CD4-positive, alpha-beta T cell (primary cell): ENCODE measurements around the gene SHROOM1. TPM values are rescaled to one million over a fixed set of nuclear protein-coding genes. Genes with fewer than 3 reads are reported as not detected.
"Not testable (repeated sequence)": the region's sequence is repeated elsewhere in the genome, so short reads cannot be mapped to it uniquely, and the experiment has no call there.

Experiments used
- ATAC-seq: fragments of 200-7000 bp; cut with Tn5 transposase; one replicate; pipeline ENCODE4 v1.10.0; 2022; ENCODE audit warnings: mild to moderate bottlenecking; ENCODE audit not compliant: poor library complexity
- CTCF ChIA-PET: fragments of 350-600 bp; sonication (Branson Sonifier 250); formaldehyde crosslinking; loops from one replicate; lab custom pipeline; 2021; ENCODE audit warnings: antibody characterized with exemption, inconsistent platforms; lab: Charles Lee
- POLR2A ChIA-PET: fragments of 350-600 bp; sonication (Branson Sonifier 250); formaldehyde crosslinking; loops from one replicate; lab custom pipeline; 2021; ENCODE audit warnings: antibody characterized with exemption, inconsistent platforms; lab: Charles Lee
- DNase-seq, 14 experiments: peaks; one replicate each; pipeline ENCODE4 v3.0.0-alpha.2; 2013 to 2020; ENCODE audit warnings: mixed read lengths in 2 of 14
- H3K27ac ChIP-seq, 2 donors: one replicate each; pipeline versions ENCODE4 v1.5.1 to v1.7.0; 2013; ENCODE audit warnings: low read length in 2 of 2, low read depth in 1 of 2, mild to moderate bottlenecking in 1 of 2
- H3K27me3 ChIP-seq, 2 experiments: 1 replicate in 1 of 2; 2 replicates in 1 of 2; pipeline versions ENCODE4 v1.6.1 to v1.7.0; 2013; ENCODE audit warnings: low read length in 2 of 2, control low read depth in 1 of 2, mild to moderate bottlenecking in 1 of 2, moderate library complexity in 1 of 2; ENCODE audit not compliant: insufficient read depth in 2 of 2, control insufficient read depth in 1 of 2
- H3K36me3 ChIP-seq: one replicate; pipeline ENCODE4 v1.6.1; 2013; ENCODE audit warnings: low read length, control low read depth; ENCODE audit not compliant: insufficient read depth
- H3K4me1 ChIP-seq: one replicate; pipeline ENCODE4 v1.6.1; 2013; ENCODE audit warnings: low read length, control low read depth; ENCODE audit not compliant: insufficient read depth
- H3K4me3 ChIP-seq: one replicate; pipeline ENCODE4 v1.5.1; 2013; ENCODE audit warnings: mild to moderate bottlenecking, low read length, moderate library complexity
- H3K9me3 ChIP-seq, 2 experiments: 1 replicate in 1 of 2; 2 replicates in 1 of 2; pipeline versions ENCODE4 v1.6.1 to v1.7.0; 2013; ENCODE audit warnings: low read length in 2 of 2, mild to moderate bottlenecking in 2 of 2, control low read depth in 1 of 2, moderate library complexity in 1 of 2; ENCODE audit not compliant: control insufficient read depth in 1 of 2, insufficient read depth in 1 of 2
- H3K27ac Mint-ChIP-seq: one replicate; pipeline ENCODE4 v1.8.0; 2020; ENCODE audit warnings: mixed read lengths
- H3K27me3 Mint-ChIP-seq: one replicate; pipeline ENCODE4 v1.8.0; 2021; ENCODE audit warnings: mixed read lengths
- H3K36me3 Mint-ChIP-seq: one replicate; pipeline ENCODE4 v1.8.0; 2021; ENCODE audit warnings: low read depth, mixed read lengths
- H3K4me1 Mint-ChIP-seq: one replicate; pipeline ENCODE4 v1.8.0; 2021; ENCODE audit warnings: low read depth, mixed read lengths
- H3K4me3 Mint-ChIP-seq: one replicate; pipeline ENCODE4 v1.8.0; 2020; ENCODE audit warnings: mild to moderate bottlenecking, mixed read lengths
- H3K9me3 Mint-ChIP-seq: one replicate; pipeline ENCODE4 v1.8.0; 2020; ENCODE audit warnings: mixed read lengths
- CTCF ChIP-seq: fragments of 200-600 bp; IDR thresholded peaks from one replicate; pipeline ENCODE4 v1.8.0; 2022; ENCODE audit warnings: antibody characterized with exemption, mild to moderate bottlenecking
- intact Hi-C, 2 experiments: fragments of 100-400 bp; cut with DNase I in 1 of 2; cut with micrococcal nuclease in 1 of 2; formaldehyde crosslinking; loops; one replicate each; pipeline versions ENCODE4 v1.15.1 to v1.9.0; 2023 to 2025; cut with DNase I, micrococcal nuclease
- total RNA-seq, 174 experiments: library from RNA in 2 of 174; stranded (reverse) in 2 of 174; gene quantifications; one replicate each; pipeline ENCODE4 v1.2.3 and lab custom pipeline; 2021 to 2026

The SHROOM1 gene
- total RNA-seq, 2 experiments from 2014 or later = 0.59 TPM; not detected in 1

- H3K9me3 ChIP-seq = no peaks in the 10 kb centered on the region
- no peak for TF ChIP-seq CTCF
- ATAC-seq (no peak), DNase-seq (no peak)
- H3K4me1 ChIP-seq = no peaks in the 10 kb centered on the region
- ChIA-PET CTCF (no interaction called here), POLR2A (interaction anchor here (0.7 to 1.5 kb wide), 2 partner anchors 10 to 23 kb away, joined by 3 to 4 read pairs; partner anchors contain the start of genes GDF9 and UQCRQ)
- Mint-ChIP-seq H3K9me3 (no peaks in the 10 kb centered on the region), H3K36me3 (no peaks in the 10 kb centered on the region), H3K27me3 (peaks cover 9% of the 10 kb centered on the region), H3K27ac (no peak overlapping the region), H3K4me3 (no peak overlapping the region), H3K4me1 (no peaks in the 10 kb centered on the region)
- intact Hi-C loops = no loop called here
- H3K27ac ChIP-seq = no peak overlapping the region
- no peaks in the 10 kb centered on the region for H3K36me3 ChIP-seq
- no peak overlapping the region for H3K4me3 ChIP-seq
- H3K27me3 ChIP-seq = no peaks in the 10 kb centered on the region
Measured at GRCh38 chr5:132856011-132856410, 25.6 kb upstream of the SHROOM1 start.

- H3K36me3 ChIP-seq, intact Hi-C loops, DNase-seq, H3K4me3 ChIP-seq, H3K27ac ChIP-seq, H3K4me3 Mint-ChIP-seq, POLR2A ChIA-PET, H3K27ac Mint-ChIP-seq, H3K27me3 ChIP-seq, H3K36me3 Mint-ChIP-seq, H3K9me3 ChIP-seq, H3K4me1 Mint-ChIP-seq, ATAC-seq, H3K9me3 Mint-ChIP-seq, H3K4me1 ChIP-seq, CTCF ChIA-PET, H3K27me3 Mint-ChIP-seq: not testable (repeated sequence)
Measured at GRCh38 chr5:132854992-132855391, 24.5 kb upstream of the SHROOM1 start.

- Histone ChIP-seq H3K4me1 (no peaks in the 10 kb centered on the region), H3K27ac (no peak overlapping the region), H3K27me3 (no peaks in the 10 kb centered on the region), H3K9me3 (no peaks in the 10 kb centered on the region), H3K36me3 (no peaks in the 10 kb centered on the region), H3K4me3 (no peak overlapping the region)
- ChIA-PET POLR2A (no interaction called here), CTCF (interaction anchor here (1.4 kb wide), 1 partner anchor 9 kb away, joined by 4 read pairs; no protein-coding TSS in a partner anchor)
- H3K4me1 Mint-ChIP-seq = no peaks in the 10 kb centered on the region
- ATAC-seq (no peak), DNase-seq (no peak)
- no peak overlapping the region for H3K27ac Mint-ChIP-seq
- intact Hi-C loops = no loop called here
- no peaks in the 10 kb centered on the region for H3K9me3 Mint-ChIP-seq
- peaks cover 9% of the 10 kb centered on the region for H3K27me3 Mint-ChIP-seq
- no peak overlapping the region for H3K4me3 Mint-ChIP-seq
- H3K36me3 Mint-ChIP-seq = no peaks in the 10 kb centered on the region
- no peak for TF ChIP-seq CTCF
Measured at GRCh38 chr5:132854301-132854700, 23.9 kb upstream of the SHROOM1 start.

- Histone ChIP-seq H3K27me3 (no peaks in the 10 kb centered on the region), H3K4me1 (no peaks in the 10 kb centered on the region), H3K9me3 (no peaks in the 10 kb centered on the region), H3K4me3 (no peak overlapping the region), H3K36me3 (no peaks in the 10 kb centered on the region), H3K27ac (no peak overlapping the region)
- POLR2A ChIA-PET = no interaction called here
- Mint-ChIP-seq H3K4me3 (no peak overlapping the region), H3K27ac (no peak overlapping the region), H3K27me3 (peaks cover 9% of the 10 kb centered on the region), H3K4me1 (no peaks in the 10 kb centered on the region), H3K9me3 (no peaks in the 10 kb centered on the region), H3K36me3 (no peaks in the 10 kb centered on the region)
- intact Hi-C loops = no loop called here
- CTCF ChIA-PET = interaction anchor here (1.1 to 1.4 kb wide), 2 partner anchors 9 to 34 kb away, joined by 3 to 4 read pairs; no protein-coding TSS in a partner anchor
- ATAC-seq = no peak
- no peak for DNase-seq
- no peak for TF ChIP-seq CTCF
Measured at GRCh38 chr5:132853790-132854189, 23.3 kb upstream of the SHROOM1 start.
